ENCODE measurements around the gene RNH1.

The RNH1 gene

DNA sequence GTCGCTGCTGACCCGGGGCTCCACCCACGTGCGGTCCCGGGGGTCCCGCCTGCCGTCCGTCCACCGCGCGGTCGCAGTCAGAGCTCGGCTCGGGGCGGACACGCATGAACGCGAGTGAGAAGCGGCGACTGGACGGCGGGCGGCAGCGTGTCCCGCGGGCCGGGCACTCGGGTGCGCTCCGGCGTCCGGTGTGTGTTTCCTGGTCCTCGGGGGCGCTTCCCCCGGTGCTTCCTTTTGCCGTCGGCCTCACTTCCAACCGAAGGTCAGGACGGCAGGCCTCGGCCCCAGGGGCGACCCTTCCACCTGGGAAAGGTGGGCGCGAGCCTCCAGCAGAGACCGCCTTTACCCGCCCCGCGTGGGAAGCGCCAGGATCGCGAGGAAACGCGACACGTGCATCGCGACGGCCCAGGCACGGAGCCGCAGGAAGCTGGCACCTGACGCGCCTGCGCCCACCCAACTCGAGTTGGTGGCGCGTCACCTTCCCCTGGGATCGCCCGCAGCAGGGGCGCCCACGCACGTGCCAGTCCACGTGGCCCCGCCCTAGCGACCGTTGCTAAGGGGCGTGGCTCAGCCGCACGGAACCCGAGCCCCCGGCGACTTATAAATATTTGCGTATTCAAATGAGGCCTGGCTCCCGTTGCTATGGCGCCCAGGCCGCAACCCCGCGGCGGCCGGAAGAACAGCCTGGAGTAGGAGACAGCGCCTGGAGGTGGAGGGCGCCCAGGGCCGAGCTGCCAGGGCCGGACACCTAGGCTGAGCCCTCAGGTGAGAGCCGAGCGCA, 30.0 kb upstream of the RNH1 start, which contains the start of gene LRRC56:
Gene LRRC56, plus strand, starts transcription at position 687 of the 781 bp plus-strand sequence. CDS start 3,158 bp downstream, outside the sequence.
- DNase-seq, result peak; percentile 80

DNA sequence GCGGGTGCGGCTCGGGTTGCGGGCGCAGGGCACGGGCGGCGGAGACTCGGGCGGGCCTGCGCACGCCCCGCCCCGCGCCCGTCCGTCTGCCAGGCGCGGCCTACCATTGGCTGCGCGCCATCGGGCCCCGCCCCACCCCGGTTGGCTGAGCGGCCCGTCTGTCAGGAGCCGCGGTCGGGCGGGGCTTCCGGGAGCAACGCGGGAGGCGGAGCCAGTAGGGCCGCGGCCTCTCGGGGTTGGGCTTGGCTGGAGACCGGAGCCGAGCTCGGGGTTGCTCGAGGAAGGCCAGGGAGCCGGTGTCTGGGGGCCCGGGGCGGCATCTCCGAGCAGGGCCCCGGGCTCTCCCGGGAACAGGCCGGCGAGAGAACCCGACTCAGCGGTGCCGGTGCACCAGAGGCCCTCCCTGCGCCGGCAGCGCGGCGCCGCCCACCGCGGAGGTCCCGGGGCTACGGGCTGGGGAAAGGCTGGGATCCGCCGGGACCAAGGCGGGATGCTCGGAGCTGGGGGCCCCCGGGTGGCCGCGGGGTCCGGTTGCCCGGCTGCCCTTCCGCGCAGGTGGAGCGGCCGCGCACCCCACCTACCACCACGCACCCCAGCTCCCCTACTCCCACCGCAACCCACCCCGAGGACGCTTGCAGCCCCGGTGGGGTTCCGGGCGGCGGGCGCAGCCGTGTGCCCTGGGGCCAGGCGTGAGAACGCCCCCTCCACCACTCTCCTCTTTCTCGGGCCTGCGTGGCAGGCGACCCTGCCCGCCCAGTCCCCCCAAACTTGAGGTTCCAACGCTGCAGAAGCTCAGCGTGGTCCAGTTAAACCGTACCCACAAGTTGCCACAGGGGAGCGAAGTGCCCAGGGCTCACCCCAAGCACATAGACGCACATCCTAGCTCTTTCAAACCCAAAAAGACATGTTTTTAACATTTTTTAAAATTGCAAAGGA, 28.7 kb upstream of the RNH1 start, which contains the start of gene HRAS:
Gene HRAS, minus strand, starts transcription at position 58 of the 936 bp plus-strand sequence.
- DNase-seq, result peak; percentile 87

DNA sequence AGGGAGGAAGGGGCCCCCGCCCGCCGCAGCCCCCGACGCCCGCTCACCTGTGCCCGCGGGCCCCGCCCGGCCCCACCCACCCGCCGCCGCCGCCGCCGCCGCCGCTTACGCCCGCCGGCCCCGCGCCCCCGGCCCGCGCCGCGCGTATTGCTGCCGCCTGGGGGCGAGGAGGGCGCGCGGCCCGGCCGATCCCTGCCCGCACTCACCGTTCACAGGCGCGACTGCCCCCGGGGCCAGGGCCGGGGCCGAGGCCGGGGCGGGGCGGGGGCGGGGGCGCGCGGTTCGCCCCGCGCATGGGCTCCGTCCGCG, 28.1 kb upstream of the RNH1 start:
- no peak for DNase-seq

DNA sequence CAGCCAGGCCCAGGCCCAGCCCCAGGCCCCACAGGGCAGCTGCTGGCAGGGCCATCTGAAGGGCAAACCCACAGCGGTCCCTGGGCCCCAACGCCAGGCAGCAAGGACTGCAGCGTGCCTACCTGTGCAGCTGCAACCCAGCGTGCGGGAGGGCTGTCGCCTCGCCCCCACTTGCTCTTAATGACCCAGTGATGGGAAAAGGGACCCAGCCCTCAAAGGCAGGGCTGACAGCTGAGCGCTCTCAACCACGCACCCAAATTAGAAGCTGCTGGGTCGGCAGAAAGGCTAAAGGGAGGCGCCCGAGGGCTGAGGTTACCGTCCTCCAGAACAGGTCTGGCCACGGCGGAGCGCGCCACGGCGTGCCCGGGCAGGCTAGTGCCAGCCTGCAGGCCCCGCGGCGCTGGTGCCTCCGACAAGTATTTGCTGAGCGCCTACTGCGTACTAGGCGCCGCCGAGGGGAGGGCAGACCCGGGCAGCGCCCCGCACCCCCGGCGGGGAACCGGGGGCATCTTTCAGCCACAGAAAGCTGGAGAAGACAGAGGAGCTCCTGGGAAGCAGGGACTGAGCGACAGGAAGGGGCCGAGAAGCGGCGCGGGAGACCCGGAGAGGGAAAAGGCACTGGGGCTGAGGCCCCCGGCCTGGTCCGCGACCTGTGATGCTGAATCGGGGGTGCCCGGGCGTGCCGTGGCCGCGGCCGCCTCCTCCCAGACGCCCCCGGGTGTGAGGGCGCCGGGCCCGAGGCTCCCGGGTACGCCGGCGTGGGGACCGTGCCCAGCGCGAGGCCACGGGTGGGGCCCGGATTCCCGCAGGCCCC, 27.6 kb upstream of the RNH1 start:
- DNase-seq, result no peak

DNA sequence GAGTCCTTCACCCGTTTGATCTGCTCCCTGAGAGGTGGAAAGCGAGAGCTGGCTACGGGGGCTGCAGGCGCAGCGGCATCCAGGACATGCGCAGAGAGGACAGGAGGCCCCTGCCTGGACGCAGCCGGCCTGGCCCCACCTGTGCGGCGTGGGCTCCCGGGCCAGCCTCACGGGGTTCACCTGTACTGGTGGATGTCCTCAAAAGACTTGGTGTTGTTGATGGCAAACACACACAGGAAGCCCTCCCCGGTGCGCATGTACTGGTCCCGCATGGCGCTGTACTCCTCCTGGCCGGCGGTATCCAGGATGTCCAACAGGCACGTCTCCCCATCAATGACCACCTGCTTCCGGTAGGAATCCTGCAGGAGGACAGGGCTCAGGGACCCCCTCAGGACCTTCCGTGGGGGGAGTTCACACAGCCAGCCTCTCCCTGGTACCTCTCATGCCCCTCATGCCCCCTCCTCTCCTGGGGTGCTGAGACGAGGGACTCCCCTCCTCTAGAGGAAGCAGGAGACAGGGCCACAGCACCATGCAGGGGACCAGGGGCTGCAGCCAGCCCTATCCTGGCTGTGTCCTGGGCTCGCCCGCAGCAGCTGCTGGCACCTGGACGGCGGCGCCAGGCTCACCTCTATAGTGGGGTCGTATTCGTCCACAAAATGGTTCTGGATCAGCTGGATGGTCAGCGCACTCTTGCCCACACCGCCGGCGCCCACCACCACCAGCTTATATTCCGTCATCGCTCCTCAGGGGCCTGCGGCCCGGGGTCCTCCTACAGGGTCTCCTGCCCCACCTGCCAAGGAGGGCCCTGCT, 26.7 kb upstream of the RNH1 start:
- no peak for DNase-seq

DNA sequence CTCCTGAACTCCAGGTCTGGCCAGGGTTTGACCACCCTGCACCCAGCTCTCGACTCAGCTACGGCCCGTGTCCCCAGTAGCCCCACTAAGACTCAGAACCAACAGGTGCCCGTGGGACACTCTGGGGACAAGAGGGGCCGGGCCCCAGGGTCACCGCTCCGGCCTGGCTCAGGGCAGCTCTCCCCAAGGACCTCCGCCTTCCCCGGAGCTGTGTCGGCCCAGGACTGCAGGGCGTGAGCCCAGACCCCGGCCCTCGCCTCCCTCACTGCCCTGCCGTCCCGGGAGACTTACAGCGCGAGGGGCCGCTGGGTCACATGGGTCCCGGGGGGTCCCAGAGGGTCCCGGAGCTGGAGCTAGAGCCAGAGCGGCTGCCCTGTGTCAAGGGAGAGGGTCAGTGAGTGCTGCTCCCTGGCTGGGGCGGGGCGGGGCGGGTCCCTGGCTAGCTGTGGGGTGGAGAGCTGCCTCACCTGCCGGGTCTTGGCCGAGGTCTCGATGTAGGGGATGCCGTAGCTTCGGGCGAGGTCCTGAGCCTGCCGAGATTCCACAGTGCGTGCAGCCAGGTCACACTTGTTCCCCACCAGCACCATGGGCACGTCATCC, 26.0 kb upstream of the RNH1 start:
- DNase-seq, result no peak

DNA sequence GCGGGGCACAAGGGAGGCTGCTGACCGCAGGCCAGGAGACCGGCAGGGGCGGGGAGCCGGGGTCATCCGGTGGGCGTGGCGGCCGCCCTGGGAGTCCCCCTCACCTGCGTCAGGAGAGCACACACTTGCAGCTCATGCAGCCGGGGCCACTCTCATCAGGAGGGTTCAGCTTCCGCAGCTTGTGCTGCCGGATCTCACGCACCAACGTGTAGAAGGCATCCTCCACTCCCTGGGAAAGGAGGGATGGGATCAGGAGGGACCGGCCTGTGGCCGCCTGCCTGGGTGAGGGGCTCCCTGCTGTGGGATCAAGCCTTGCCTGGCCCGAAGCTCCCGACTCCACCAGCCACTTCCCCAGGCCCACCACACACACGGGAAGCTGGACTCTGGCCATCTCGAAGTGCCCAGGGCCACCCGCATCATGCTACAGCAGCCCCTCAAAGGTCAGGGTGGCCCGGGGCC, 25.5 kb upstream of the RNH1 start:
- no peak for DNase-seq

DNA sequence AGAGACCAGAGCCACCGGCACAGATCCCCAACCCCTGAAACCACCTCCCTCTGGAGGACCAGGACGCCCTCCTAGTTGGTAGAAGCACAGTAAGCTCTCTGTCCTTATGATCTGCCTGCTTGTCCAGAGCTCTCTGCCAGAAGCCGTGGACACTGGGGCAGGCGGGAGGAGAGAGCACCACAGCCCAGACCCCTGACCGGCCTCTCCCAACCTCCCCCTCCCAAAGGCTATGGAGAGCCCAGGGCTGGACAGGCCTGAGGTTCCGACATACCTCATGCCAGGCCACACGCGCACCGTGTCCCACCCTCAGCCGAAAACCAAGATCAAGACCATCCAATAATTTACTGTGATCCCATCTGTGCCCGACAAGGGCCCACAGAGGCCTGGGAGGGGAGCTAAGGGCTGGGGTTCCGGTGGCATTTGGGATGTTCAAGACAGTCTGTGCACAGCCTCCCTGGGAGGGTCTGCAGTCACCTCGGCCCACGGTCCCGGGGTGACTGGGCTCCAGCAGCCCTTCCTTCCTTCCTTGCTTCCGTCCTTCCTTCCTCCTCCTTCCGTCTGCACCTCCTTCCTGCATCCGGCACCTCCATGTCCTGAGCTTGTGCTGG, 25.0 kb upstream of the RNH1 start:
- no peak for DNase-seq

DNA sequence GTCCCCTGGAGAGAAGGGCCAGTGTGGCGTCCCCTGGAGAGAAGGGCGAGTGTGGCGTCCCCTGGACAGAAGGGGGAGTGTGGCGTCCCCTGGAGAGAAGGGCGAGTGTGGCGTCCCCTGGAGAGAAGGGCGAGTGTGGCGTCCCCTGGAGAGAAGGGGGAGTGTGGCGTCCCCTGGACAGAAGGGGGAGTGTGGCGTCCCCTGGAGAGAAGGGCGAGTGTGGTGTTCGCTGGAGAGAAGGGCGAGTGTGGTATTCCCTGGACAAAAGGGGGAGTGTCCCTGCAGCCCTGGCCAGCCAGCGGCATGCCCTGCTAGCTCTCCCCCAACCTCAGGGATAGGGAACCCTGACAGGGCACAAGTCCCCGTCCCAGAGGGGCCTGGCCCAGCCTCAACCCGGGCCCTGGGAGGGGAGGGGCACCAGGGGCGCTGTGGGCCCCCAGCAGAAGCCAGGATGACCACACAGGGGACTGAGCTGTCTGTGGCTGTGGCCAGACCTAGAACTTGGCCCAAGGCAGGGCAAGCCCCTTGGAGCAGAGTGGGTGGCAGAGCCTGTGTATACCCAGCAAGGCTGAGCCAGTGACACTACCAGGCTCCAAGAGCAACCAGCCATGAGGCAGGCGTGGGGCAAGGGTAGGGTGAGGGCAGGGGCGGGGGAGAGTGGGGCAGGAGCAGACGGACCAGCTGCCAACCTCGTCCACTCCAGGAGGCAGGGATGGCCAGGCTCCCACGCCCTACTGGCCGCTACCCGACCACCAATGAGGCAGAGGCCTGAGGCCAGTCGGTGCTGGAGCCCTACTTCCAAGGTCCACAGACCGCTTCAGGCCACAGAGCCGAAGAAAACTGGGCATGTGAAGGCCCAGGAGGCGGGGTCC, 24.2 kb upstream of the RNH1 start:
- no peak for DNase-seq

DNA sequence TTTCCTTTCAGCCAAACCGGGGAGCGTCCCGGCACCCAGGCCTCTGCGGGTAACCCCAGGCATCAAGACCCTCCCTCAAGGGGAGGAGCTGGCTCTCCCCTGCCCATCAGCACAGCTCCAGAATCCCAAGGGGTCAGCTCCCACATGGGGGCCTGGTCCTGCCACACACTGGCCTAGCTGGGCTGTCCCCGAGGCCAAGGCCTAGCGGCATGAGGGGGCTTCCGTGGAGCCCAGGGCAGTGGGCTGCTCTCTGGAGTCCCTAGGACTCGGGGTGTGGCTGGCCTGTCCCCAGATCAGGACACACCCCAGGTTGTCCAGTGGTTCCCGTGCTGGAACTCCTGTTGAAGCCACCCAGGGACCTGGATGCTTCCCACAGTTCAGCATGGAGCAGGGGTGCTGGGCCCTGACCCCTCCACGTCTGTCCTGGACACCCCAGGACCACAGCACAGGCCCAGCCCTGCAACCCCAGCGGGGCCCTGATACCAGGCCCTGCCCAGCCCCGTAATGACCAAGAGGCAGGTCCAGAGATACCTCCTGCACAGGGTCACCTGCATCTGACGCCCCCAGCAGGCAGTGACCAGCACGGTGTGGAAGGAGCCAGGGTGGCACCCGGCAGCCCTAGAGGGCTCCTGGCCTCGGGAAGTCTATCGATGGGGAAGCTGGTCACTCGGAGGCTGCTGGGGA, 22.8 kb upstream of the RNH1 start:
- no peak for DNase-seq

DNA sequence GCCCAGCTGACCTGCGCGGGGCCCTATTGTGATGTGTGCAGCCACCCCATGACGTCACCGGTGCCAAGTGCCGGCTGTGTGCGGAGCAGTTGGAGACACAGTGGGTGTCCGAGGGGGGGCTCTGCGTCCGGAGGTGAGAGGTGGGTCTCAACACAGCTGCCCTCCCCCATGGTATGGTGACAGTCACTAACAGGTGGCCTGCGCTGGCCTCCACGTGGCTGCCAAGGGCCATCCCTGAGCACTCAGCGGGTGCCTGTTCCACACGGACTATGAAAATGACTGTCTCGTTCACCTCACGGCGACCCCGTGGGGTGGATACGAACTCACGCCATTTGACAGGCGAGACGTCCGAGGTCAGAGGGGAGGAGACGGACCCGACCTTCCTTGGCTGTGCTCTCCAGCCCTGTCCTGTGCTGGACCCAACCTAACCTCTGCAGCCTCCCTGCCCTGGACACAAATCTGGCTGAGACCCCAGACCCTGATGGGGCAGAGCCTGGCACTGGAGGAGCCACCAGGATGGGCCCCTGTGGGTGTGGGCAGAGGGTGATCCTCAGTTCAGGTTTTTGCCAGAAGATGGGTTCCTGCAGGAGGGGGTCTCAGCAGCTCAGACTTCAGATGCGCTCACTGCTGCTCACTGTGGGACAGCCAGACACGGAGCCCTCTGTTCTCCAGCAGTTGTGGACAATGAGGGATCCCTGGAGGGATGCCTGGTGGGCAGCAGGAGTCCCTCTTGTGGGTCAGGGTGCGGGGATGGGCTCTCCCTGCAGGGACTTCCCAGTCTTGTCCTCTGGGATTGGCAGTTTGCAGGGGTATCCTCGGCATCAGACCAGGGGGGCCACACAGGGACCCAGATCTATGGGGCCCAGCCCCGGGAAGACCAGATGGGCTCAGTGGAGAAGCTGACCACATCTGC, 22.0 kb upstream of the RNH1 start:
- no peak for DNase-seq

DNA sequence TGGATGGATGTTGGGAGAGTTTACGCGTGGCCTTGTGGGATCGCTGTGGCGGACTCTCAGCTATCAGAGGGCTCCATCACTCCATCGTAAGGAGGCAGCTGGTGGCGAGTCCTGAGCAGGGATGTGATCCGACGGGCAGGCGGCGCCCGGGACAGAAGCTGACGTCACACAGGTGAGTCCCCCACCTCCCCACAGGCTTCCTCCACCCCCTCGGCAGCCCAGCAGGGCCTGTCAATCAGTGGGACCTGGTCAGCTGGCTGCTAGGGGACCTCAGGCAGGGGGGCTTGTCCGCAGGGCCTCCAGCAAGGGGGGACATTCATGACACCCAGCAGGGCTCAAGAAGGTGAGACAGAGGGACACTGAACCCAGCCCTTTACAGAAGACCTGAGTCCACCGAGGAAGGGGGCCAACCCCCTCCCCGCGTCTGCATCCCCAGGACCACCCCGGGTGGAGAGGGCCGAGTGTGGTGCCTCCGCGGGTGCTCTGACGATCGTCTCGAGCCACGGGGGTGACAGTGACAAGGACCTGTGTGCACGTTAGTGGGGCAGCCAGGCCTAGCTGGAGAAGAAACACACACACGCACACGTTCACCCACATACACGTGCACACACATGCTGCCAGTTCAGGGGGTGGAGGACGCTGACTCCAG, 21.2 kb upstream of the RNH1 start:
- no peak for DNase-seq

DNA sequence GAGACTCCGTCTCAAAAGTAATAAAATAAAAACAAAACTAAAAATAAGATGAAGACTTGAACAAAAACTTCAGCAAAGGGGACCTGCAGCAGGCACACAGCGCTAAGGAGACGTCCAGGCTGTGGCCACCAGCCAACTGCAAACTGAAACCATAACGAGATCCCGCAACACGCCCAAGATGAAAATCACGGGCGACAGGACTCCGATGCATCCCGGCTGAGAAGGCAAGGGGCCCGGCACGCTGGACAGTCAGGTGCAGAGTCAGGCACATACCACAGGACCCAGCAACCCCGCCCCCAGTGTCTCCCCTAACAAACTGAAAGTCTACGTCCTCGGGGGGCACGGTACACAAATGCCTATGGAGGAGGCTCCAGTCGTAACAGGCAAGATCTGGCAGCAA, 19.1 kb upstream of the RNH1 start:
- DNase-seq, result no peak

DNA sequence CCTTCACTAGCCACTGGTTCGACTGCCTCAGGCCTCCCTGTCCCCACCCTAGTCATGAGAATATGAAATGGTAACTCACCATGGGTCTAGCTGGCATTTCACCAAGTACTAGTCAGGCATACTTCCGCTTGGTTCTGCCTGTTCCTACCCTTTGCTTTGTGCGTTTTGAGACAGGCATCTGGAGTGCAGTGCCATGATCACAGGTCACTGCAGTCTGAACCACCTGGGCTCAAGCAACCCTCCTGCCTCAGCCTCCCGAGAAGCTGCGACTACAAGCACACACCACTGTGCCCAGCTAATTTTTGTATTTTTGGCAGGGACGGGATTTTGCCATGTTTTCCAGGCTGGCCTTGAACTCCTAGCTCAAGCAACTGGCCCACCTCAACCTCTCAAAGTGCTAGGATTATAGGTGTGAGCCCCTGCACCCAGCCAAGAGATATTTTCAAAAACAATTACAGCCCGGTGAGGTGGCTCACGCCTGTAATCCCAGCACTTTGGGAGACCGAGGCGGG, 14.2 kb upstream of the RNH1 start:
- no peak for DNase-seq

DNA sequence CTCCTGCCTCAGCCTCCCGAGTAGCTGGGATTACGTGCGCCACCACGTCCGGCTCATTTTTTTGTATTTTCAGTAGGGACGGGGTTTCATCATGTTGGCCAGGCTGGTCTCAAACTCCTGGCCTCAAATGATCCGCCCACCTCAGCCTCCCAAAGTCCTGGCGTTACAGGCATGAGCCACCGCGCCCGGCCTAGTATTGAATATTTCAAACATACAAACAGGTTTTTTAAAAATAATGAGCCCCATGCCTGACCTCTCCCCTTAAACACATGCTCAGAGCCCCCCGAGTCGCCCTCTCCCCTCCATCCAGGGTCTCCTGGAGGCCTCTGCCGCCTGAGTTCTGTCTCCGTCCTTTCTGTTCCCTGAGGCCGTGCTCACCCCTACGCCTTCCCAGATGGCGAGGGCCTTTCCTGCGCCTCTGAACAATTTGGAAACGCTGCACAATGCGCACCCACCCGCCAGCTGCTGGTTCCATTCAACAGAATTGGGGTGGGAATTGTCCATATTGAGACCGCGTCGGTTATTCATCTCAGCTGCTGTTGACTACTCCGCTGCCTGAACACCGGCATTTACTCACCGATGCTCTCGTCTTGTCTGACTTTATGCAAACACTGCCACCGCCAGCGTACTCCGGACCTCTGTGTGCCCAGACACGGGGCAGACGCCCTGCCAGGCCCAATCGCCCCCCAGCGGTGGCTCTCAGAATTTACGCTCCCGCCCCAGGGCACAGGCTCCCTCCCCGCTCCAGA, 13.6 kb upstream of the RNH1 start:
- DNase-seq, result no peak

DNA sequence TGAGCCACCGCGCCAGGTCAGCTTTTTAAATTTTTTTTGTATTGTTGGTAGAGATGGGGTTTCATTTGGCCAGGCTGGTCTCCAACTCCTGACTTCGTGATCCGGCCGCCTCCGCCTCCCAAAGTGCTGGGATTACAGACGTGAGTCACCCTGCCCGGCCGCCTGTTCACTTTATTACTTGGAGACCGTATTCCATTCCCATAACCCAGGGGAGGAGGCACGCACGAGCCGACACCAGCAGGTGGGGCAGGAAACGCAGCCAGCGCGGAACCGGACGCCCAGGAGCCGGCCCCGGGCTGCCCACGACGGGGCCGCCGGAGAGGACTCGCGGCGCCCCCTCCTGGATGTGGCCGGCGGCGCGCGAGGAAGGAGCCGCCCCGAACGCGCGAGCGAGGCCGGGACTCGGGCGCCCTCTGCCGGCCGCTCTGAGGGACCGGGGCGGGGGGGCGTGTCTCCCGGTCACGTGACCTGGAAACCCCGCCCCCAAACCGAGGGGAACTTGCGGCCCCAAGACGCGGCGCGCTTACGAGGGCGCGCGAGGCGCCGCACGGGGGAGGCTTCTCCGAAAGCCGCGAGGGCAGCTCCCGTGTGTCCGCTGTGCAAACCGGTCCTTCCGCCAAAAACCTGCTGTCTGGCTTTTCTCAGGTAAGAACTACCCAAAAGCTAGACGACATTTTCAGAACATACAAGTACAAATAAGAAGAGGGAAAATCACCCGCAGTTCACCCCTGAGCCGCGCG, 11.6 kb upstream of the RNH1 start:
- peak; percentile 97 for DNase-seq

Data from NCI-H226 (cell line).